ENCODE results near the gene CCDC106.
A peak's percentile ranks its signal among the peaks of the same experiment; 100 is the strongest.

CCDC106 gene

GRCh38 chr19:55638864-55639359 lies 9.1 kb upstream of the CCDC106 start:
- DNase-seq: peak; percentile 65 to 71 (median 68)

- DNase-seq: peak; percentile 56 to 78 (median 70)
Observed at GRCh38 chr19:55640043-55640576, 7.9 kb upstream of the CCDC106 start.

DNA sequence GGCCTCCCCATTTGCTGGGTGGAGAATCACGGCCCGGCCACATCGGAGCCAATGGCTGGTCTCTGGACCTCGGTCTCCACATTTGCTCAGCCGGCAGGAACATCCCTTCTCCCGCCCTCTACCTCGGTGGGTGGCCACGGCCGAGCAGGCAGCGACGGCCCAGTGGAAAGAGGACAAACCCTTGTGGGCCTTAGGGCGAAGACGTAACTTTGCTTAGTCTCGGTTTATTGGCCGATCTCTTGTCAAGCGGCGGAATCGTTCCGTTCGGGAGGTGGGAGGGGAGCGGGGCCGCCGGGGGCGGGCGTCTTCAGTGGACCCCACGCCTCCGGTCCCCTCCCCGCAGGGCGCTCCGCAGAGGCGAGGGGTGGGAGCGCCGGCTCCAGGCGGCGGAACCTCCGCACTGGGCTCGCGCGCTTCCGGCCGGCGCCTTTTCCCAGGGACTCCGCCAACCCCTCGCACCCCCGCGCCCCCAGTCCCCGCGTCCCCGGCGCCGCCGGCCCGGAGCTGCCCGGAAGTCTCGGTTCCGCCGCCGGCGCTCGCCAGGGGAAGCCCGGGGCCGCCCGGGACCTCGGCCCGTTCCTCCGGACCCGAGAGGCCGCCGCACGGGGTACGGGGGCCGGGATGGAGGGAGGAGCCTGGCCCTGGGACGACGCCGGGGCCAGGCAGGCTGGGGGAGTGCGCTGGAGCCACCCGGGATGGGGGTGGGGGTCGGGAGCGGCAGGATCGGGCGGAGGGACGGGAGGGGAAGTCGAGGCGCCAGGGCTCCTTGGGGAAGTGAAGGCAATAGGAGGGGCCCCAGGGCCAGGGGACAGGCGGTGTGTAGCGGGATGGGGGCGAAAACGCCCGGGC lies 7.2 kb upstream of the CCDC106 start, which contains the start of gene ZNF580:
Gene ZNF580 (plus strand): TSS at position 426 of the 849 bp plus-strand sequence. CDS start 1,507 bp downstream, outside the sequence.
- peak; percentile 56 to 86 (median 66) for DNase-seq

DNA sequence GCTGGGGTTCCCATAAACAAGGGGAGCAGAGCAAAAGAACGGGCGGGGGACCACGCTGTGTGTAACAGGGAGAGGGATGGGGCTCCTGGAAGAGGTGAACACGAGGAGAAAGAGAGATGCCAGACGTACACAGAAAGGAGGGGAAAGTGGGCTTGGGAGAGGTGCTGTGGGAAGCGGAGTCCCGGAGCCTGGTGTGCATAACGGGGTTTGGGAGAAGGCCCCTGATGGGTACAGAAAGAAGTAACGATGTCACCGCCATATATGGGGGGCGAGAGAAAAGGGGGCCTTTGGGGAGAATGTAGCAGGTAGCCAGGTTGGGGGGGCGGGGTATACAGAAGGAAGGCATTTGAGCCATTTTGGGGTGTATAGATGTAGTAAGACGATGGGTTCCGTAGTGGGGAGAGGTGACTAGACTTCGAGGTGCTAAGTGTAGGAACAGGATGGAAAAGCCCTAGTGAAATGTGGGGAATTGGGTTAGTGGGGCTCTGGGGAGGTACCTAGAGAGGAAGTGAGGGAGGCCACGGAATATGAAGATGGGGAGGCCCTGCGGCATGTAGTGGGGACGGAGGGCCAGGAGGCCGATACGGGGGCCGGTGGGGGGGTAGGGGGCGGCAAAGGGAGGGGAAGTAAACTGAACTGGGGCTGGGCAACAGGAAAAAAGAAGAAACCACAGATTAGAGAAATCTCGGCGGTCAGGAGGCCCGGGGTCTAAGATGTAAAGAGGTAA lies 6.4 kb upstream of the CCDC106 start:
- peak in 1 of 3 donors; percentile 26 for DNase-seq

DNA sequence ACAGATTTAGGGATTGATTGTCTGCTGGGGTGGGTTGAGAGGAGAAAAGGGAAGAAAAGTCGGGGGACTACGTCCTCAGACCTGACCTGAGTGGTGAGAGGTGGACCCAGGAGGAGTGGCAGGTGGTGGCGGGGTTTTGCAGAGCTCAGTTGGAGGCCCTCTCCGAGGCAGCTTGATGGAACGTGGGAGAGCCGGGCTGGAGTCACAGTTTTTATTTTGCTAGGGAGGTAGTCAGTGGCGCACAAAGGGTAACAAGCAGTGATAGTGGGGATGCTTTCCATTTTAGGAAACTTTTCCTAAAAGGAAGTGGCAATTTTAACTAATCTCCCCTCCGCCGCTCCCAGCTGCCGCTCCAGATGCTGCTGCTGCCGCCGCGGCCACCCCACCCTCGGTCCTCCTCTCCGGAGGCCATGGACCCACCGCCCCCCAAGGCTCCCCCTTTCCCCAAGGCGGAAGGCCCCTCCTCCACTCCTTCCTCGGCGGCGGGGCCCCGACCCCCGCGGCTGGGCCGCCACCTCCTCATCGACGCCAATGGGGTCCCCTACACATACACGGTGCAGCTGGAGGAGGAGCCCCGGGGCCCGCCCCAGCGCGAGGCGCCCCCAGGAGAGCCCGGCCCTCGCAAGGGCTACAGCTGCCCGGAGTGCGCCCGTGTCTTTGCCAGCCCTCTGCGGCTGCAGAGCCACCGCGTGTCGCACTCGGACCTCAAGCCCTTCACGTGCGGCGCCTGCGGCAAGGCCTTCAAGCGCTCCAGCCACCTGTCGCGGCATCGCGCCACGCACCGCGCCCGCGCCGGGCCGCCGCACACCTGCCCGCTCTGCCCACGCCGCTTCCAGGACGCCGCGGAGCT lies 5.6 kb upstream of the CCDC106 start:
- peak in 1 of 3 donors; percentile 19 for DNase-seq

- DNase-seq: peak; percentile 69 to 88 (median 81)
Observed at GRCh38 chr19:55643003-55643886, 4.8 kb upstream of the CCDC106 start, which contains the start of gene ZNF581. TSS of gene ZNF581 (plus strand) at chr19:55643649. CDS start at chr19:55644572, 923 bp downstream.

DNA sequence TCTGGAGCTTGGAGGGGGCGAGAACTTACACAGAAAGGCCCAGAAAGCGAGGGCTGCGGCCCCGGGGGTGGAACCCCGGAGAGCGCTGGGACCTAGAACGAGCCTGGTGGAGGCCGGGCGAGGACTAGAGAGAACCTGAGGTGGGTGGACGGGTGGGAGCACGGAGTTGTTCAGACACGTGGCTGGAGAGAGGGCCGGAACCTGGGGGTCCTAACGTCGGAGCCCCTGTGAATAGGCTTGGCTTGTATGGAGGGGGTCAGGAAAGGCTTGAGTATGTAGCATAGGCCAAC lies 4.2 kb upstream of the CCDC106 start:
- no peak for DNase-seq

DNA sequence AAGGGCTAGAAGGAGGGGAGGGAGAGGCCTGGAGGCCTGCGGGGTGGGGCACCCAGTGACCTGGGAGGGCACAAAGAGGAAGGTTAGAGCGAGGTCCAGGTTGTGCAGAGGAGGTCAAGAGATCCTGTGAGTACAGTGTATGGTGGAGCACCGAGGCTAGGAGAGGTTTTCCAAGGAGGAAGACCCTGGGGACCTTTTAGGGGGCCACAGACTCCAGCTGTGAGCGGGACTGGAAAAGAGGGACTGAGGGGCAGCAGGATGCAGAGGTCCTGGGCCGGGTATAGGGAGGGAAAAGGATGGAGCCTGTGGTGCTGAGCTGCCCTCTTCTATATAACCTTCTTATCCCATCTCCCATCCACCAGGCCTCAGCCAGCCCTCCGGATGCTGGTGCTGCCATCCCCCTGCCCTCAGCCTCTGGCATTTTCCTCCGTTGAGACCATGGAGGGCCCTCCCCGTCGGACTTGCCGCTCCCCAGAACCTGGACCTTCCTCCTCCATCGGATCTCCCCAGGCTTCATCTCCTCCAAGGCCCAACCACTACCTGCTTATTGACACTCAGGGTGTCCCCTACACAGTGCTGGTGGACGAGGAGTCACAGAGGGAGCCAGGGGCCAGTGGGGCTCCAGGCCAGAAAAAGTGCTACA lies 3.7 kb upstream of the CCDC106 start:
- DNase-seq: no peak

- DNase-seq: peak in 1 of 3 donors; percentile 16
Observed at GRCh38 chr19:55644842-55645511, 3.0 kb upstream of the CCDC106 start.

GRCh38 chr19:55645512-55645881 lies 2.5 kb upstream of the CCDC106 start:
- DNase-seq: no peak

DNA sequence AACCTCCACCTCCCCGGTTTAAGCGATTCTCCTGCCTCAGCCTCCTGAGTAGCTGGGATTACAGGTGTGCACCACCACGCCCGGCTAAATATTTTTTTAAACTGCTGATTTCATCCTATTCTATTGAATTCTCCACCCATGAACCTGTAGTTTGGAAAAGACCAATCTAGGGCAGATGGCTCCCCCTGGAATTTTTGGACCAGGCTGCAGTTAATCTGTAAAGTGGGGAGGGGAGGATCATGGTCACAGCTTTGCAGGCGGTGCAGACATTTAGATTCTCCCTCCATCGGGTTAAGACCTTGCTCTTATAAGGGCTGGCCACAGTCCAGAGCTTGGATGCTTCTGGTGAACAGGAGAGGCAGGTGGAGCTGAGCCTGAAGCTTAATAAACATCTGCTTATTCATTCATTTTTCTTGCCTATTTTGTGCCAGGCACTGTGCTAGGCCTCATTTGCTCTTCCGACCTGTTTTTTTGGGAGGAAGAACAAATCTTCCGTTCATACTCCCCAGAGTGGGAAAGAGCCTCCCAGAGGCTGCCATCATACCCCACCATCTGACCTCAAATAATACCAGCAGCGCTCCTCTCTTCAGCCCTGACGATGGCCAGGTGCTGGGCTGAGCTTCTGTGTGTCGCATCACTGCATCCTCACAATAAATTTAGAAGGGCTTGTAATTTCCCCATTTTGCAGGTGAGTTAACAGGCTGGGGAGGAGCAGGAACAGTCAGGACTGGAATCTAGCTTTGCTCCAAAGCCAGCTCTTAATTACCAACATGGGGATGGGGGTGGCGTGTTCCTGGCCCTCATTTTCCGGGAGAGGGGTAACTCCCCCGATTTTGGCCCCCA lies 902 bp upstream of the CCDC106 start:
- DNase-seq: no peak

- peak; percentile 25 to 36 (median 35) for DNase-seq
Observed at GRCh38 chr19:55648585-55649267, 714 bp downstream of the CCDC106 start.

- no peak for DNase-seq
Observed at GRCh38 chr19:55649268-55650125, 1.5 kb downstream of the CCDC106 start.

DNA sequence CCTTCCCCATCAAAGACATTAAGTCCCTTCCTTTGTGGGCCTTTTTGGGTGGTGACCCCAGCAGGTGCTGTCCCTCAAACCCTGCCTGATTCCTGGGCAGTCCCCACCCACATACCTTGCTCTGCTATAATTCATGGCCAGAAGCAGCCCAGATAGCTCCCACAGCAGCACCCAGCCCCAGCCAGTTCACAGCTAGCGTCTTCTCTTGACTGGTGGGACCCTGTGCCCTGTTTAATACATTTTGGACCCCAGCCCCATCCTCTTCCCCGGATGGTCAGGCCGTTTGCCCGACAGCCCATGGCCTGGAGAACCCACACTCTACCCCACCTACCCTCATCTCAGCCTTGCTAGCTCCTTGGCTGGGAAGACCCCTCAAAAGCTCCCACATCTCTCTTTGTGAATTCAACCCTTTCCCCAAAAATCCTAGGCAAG lies 2.1 kb downstream of the CCDC106 start:
- DNase-seq: peak in 1 of 3 donors; percentile 24

GRCh38 chr19:55650602-55651230 lies 2.7 kb downstream of the CCDC106 start:
- no peak for DNase-seq

DNA sequence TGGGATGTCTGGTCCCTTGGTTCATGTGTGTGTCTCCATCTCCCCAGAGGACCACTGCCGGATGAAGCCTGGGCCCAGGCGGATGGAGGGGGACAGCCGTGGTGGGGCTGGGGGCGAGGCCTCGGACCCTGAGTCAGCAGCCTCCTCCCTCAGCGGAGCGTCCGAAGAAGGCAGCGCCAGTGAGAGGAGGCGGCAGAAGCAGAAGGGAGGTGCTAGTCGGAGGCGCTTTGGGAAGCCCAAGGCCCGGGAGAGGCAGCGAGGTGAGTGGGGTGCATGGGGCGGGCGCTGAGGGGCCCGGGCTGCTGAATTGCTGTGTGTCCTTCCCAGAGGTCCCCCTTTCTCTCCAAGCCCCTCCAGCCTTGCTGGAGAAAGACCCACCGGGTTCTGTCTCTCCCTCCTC lies 3.2 kb downstream of the CCDC106 start:
- no peak for DNase-seq

Data from suppressor macrophage treated with lipopolysaccharide for 1 hour (primary cell).